ELF-1 (cell line): ENCODE results near the gene ARID3A.
"Not testable (repeated sequence)": the region's sequence is repeated elsewhere in the genome, so short reads cannot be mapped to it uniquely, and the experiment has no call there.

Source experiments
- DNase-seq: peaks from one replicate; pipeline ENCODE4 v3.0.0-alpha.2; 2016; ENCODE audit warnings: low read depth, low spot score

Gene ARID3A

GRCh38 chr19:945401-946252 lies 19.8 kb downstream of the ARID3A start:
- DNase-seq: no peak

GRCh38 chr19:947090-947706 lies 21.4 kb downstream of the ARID3A start:
- DNase-seq: no peak

DNA sequence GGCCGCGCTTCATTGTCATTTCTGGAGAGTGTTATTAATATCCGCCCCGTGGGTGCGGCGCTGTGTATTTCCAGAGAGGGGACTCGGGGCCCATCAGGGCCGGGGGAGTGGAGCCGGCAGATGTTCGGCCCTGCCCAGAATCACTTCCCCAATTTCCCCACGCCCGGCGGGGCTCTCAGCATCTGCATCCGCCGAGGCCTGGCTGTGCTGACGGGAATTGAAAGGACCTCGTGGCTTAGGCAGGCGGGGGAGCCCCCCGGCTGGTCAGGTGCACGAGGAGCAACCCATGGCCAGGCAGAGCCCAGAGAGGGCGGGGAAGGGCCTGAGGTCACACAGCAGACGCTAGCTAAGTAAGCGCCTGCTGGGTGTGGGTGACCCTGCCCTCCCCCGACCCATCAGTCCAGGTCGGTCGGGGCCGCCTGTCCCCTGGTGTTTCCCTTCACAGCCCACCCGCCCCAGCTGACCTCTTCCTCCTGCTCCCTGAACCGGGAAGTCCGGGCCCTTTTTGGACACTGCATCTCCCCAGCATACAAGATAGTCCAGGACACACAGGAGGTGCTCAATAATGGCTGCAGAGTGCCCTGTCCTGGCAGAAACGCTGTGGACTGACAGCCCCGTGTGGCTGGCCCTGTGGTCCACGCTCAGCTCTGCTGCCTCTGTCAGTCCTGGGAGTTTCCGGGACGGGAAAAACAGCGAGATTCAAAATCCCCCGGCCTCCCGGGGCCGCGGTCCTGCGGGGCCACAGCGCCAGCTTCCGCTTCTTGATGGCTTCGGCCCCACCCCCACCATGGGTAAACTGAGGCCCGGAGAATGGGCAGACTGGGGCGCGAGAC lies 22.1 kb downstream of the ARID3A start:
- DNase-seq: no peak

DNA sequence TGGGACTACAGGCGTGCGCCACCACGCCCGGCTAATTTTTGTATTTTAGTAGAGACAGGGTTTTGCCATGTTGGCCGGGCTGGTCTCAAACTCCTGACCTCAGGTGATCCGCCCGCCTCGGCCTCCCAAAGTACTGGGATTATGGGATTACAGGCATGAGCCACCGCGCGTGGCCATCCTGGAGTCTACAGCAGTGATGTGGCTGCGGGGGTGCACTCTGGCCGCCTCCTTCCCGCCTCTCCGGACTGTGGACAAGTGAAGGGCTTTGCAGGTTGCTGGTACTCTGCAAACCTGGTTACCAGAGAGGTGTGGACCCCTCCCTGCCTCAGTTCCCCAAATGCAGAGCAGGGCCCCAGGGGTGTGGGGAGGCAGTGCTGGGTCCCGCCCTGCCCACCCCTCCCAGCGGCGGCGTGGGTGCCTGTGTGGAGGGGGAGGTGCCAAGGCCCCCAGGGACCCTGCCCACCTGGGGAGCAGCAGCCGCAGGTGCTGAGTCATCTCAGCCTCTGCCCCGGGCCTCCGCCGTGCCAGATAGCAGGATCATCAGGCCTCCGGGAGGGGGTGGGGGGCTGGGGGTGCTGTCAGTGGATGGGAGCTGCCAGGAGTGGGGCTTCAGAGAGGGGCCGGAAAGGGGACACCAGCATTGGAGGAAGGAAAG lies 23.1 kb downstream of the ARID3A start:
- no peak for DNase-seq

GRCh38 chr19:950352-951066 lies 24.7 kb downstream of the ARID3A start:
- DNase-seq: no peak

- peak; percentile 28 for DNase-seq
Measured at GRCh38 chr19:952049-952679, 26.3 kb downstream of the ARID3A start.

- DNase-seq: peak; percentile 72
Measured at GRCh38 chr19:952680-953444, 27.0 kb downstream of the ARID3A start.

DNA sequence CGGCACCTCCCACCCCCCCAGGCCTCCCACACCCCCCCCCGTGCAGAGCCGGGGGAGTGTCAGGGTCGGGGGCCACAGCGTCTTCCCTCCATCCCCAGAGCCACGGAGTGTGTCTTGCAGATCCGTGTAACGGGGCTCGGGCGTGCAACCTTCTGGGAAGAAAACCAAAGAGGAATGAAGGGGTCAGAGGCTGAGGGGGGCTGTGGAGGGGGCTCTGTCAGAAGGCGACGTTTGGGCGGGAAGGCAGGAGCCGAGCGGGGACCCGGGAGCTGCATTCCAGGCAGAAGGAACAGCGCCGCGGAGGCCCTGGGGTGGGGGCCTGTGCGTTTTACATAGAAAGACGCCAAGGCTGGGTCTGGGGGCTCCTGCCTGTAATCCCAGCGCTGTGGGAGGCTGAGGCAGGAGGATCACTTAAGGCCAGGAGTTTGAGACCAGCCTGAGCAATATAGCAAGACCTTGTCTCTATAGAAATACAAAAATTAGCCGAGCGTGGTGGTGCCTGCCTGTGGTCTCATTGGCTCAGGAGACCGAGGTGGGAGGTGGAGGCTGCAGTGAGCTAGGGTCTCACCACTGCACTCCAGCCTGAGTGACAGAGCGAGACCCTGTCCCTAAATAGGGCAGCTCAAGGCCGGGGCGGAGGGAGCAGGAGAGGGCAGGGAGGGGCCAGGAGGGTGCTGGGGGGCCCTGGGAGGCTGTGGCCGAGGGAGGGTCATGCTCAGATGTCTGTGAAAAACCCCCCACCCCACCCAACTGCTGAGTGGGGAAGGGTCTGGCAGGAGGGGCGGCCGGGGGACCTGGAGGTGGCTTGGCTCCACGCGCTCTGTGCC lies 27.8 kb downstream of the ARID3A start:
- DNase-seq: peak; percentile 65

DNA sequence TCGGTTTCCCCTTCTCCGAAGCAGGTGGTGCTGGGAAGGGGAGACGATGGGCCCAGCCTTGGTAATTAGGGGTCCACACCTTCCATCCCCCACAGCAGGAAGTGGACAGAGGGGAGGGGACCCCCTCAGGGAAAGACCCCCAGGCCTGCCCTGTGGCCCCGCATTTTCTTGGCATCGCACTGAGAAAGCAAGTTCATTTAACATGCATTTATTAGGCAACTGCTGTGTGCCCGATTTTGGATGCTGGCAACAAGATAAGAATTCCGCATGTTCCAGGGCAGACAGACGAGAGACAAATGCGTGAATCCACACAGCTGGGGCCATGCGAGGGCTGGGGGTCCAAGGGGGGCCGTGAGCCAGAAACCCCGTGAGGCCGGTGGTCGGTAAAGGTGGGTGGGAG lies 28.4 kb downstream of the ARID3A start:
- no peak for DNase-seq

- DNase-seq: peak; percentile 62
Measured at GRCh38 chr19:954672-955494, 29.0 kb downstream of the ARID3A start.

- DNase-seq: peak; percentile 97
Measured at GRCh38 chr19:955803-956765, 30.2 kb downstream of the ARID3A start.

DNA sequence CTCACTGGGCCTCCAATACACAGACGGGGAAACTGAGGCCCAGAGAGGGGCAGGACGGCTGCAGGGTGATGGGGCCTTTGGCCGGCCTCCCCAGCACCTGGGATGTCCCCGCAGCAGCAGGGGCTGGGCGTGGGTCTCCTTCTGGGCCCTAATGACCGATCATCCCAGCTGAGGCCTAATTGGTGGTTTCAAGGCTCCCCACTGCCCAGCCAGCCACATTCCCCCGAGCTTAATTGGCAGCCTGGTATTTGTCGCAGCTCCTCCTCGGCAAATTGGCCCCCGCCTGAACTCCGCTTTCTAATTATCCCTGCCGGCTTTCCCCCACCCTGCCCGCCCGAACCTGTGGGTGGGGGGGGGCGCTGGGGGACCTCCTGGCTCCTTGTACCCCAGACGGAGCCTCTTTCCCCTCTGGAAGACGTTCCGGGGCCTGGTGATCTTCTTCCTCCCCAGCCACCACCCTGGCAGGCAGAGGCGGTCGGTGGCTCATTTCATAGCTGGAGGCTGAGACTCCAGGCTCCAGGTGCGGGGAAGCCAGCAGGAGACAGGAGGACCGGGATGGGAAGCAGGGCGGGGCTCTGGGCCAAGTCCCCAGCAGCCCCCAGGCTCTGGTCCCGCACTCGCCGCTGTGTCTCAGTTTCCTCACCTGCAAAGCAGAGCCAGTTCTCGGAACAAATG lies 31.1 kb downstream of the ARID3A start:
- DNase-seq: peak; percentile 96

GRCh38 chr19:957578-957977 lies 31.7 kb downstream of the ARID3A start:
- not testable (repeated sequence) for DNase-seq

DNA sequence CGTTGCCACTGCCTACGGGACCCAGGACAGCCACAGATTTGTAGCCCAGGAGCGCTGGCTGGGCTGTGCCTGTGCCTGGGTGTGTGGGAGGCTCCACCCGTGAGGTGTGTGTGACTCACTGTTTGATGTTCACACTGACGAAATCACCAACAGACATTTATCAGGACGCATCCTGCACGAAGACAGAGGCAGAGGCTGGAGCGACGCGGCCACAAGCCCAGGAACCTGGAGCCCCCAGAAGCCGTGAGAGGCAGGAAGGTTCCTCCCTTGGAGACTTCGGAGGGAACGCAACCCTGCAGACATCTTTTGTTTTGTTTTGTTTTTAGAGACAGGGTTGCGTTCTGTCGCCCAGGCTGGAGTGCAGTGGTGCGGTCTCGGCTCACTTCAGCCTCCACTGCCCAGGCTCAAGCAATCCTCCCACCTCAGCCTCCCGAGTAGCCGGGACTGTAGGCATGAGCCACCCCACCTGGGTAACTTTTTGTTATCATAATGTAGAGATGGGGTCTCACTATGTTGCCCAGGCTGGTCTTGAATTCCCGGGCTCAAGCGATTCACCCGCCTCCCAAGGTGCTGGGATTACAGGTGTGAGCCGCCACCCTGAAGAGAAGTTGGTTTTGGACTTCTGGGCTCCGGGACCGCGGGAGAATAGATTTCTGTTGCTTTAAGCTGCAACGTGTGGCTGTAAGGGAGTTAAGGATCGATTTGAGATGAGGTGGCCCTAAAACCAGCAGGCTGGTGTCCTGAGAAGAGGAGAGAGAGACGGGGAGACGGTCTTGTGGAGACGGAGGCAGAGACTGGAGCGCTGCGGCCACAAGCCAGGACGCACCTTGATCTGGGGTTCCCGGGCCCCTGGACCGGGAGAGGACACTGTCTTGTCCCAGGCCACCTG lies 33.4 kb downstream of the ARID3A start:
- DNase-seq: peak; percentile 51

DNA sequence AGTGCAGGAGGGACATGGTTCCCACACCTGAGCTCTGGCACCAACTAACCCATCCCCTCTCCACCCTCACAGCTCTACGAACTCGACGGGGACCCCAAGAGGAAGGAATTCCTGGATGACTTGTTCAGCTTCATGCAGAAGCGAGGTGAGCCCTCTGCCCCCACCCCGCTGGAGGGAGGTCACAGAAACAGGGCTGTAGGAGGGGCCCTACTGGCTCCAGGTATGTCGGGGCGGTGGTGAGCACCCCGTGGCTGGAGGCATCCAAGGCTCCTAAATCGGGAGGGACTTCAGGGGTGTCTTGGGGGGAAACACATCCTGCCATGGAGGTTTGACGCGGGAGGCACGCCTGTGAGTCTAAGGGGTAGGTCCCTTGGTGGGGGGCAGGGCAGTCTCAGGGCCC lies 34.2 kb downstream of the ARID3A start:
- peak; percentile 42 for DNase-seq
